ENCODE results near the gene IPCEF1. TPM values are rescaled to one million over a fixed set of nuclear protein-coding genes. Genes with fewer than 3 reads are reported as not detected.
"Not testable (repeated sequence)": the region's sequence is repeated elsewhere in the genome, so short reads cannot be mapped to it uniquely, and the experiment has no call there.

Gene IPCEF1
- polyA plus RNA-seq, 1 donor from 2014 or later: 3.9 TPM

DNA sequence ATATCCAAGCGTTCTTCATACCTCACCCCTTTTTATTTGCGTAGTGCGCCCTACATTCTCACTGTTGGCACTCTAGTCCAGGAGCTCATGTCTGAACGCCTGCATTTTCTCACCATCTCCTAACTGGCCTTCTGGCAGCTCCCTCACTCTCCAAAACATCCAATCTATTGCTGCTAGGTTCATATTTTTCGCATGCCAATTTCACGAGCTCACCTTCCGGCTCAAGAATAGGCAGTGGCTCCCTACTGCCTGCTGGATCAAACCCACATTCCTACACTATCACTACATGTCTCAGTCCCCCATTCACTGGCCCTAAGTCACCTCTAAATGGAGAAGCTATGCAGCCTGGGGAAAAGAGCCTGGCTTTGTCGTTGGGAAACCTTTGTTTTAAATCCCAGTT, 115.0 kb downstream of the IPCEF1 start:
- H3K9me2 ChIP-seq (ENCODE audit: insufficient read depth, low read length): no peaks in the 10 kb centered on the region
- H3K4me2 ChIP-seq (ENCODE audit: low read length): no peak overlapping the region
- no peak overlapping the region for H2AFZ ChIP-seq (ENCODE audit: low read depth, low read length)
- H3K4me3 ChIP-seq (ENCODE audit: low read length): no peak overlapping the region
- H3K79me2 ChIP-seq (replicated peaks; ENCODE audit: insufficient read depth, low read length): no peaks in the 10 kb centered on the region
- no peak overlapping the region for H3K27ac ChIP-seq (ENCODE audit: low read length)
- H4K20me1 ChIP-seq (ENCODE audit: insufficient read depth): no peaks in the 10 kb centered on the region
- TF ChIP-seq, protein P1, sequence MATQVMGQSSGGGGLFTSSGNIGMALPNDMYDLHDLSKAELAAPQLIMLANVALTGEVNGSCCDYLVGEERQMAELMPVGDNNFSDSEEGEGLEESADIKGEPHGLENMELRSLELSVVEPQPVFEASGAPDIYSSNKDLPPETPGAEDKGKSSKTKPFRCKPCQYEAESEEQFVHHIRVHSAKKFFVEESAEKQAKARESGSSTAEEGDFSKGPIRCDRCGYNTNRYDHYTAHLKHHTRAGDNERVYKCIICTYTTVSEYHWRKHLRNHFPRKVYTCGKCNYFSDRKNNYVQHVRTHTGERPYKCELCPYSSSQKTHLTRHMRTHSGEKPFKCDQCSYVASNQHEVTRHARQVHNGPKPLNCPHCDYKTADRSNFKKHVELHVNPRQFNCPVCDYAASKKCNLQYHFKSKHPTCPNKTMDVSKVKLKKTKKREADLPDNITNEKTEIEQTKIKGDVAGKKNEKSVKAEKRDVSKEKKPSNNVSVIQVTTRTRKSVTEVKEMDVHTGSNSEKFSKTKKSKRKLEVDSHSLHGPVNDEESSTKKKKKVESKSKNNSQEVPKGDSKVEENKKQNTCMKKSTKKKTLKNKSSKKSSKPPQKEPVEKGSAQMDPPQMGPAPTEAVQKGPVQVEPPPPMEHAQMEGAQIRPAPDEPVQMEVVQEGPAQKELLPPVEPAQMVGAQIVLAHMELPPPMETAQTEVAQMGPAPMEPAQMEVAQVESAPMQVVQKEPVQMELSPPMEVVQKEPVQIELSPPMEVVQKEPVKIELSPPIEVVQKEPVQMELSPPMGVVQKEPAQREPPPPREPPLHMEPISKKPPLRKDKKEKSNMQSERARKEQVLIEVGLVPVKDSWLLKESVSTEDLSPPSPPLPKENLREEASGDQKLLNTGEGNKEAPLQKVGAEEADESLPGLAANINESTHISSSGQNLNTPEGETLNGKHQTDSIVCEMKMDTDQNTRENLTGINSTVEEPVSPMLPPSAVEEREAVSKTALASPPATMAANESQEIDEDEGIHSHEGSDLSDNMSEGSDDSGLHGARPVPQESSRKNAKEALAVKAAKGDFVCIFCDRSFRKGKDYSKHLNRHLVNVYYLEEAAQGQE (IDR thresholded peaks at IDR 0.05; ENCODE audit: borderline replicate concordance): no peak
- TF ChIP-seq MXI1 (conservative IDR thresholded peaks at IDR 0.05; ENCODE audit: poor library complexity, severe bottlenecking) (no peak), EP300 (conservative IDR thresholded peaks at IDR 0.05; ENCODE audit: poor library complexity, severe bottlenecking) (no peak), POLR2AphosphoS5 (IDR thresholded peaks at IDR 0.05) (no peak), SMC3 (conservative IDR thresholded peaks at IDR 0.05; ENCODE audit: poor library complexity) (no peak), TAF1 (IDR thresholded peaks at IDR 0.05; ENCODE audit: low read depth) (no peak), RAD21 (conservative IDR thresholded peaks at IDR 0.05) (no peak), EZH2 (IDR thresholded peaks at IDR 0.05; ENCODE audit: borderline replicate concordance, insufficient read depth, low read length, poor library complexity, severe bottlenecking) (no peak)
- TF ChIP-seq, protein P2, sequence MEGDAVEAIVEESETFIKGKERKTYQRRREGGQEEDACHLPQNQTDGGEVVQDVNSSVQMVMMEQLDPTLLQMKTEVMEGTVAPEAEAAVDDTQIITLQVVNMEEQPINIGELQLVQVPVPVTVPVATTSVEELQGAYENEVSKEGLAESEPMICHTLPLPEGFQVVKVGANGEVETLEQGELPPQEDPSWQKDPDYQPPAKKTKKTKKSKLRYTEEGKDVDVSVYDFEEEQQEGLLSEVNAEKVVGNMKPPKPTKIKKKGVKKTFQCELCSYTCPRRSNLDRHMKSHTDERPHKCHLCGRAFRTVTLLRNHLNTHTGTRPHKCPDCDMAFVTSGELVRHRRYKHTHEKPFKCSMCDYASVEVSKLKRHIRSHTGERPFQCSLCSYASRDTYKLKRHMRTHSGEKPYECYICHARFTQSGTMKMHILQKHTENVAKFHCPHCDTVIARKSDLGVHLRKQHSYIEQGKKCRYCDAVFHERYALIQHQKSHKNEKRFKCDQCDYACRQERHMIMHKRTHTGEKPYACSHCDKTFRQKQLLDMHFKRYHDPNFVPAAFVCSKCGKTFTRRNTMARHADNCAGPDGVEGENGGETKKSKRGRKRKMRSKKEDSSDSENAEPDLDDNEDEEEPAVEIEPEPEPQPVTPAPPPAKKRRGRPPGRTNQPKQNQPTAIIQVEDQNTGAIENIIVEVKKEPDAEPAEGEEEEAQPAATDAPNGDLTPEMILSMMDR (IDR thresholded peaks at IDR 0.05; ENCODE audit: poor library complexity, severe bottlenecking): no peak
- no peaks in the 10 kb centered on the region for H3K36me3 ChIP-seq (ENCODE audit: insufficient read depth, low read length)
- no peaks in the 10 kb centered on the region for H3K9me3 ChIP-seq (ENCODE audit: low read length)
- no peaks in the 10 kb centered on the region for H3F3A ChIP-seq (ENCODE audit: insufficient read depth, low read length, poor library complexity, severe bottlenecking)
- H3K27me3 ChIP-seq (ENCODE audit: insufficient read depth, low read depth, low read length): no peaks in the 10 kb centered on the region
- H3K9ac ChIP-seq (ENCODE audit: low read length): no peak overlapping the region

DNA sequence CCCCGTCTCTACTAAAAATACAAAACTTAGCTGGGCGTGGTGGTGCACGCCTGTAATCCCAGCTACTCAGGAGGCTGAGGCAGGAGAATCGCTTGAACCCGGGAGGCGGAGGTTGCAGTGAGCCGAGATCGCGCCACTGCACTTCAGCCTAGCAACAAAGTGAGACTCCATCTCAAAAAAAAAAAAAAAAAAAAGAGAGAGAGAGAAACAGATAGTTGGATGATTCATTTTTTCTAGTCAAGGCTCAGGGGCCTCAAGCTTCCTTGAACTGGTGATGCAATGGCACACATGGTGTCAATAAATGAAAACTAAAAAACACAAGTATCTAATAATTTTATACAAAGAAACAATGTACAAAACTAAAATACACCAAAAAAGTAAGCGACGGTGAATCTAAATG, 115.5 kb downstream of the IPCEF1 start:
- H3K36me3 ChIP-seq (ENCODE audit: insufficient read depth, low read length); H2AFZ ChIP-seq (ENCODE audit: low read depth, low read length); H3K4me3 ChIP-seq (ENCODE audit: low read length); H3K9me3 ChIP-seq (ENCODE audit: low read length); H3K9ac ChIP-seq (ENCODE audit: low read length); H3K4me2 ChIP-seq (ENCODE audit: low read length); H3F3A ChIP-seq (ENCODE audit: insufficient read depth, low read length, poor library complexity, severe bottlenecking); H4K20me1 ChIP-seq (ENCODE audit: insufficient read depth); H3K27me3 ChIP-seq (ENCODE audit: insufficient read depth, low read depth, low read length); H3K79me2 ChIP-seq (replicated peaks; ENCODE audit: insufficient read depth, low read length); H3K27ac ChIP-seq (ENCODE audit: low read length); H3K9me2 ChIP-seq (ENCODE audit: insufficient read depth, low read length): not testable (repeated sequence)

DNA sequence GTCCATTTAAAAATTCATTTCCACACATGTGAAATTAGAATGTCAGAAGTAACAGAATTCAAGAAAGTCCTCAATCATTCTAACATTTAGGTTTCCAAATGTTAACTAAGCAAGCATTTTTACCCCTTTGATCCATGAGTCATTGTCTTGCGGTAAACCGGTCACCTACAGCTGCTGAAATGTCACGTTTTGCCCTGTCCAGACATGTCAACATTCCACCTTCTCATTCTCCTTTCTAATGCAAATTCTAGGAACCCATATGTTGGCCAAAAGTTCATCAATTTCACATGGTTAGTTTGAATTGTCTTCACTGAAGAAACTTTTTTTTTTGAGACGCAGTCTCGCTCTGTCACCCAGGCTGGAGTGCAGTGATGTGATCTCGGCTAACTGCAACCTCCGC, 117.2 kb downstream of the IPCEF1 start:
- H3K9ac ChIP-seq (ENCODE audit: low read length): no peak overlapping the region

More for the DNA sequence above, 117.2 kb downstream of the IPCEF1 start:
- H3K27me3 ChIP-seq (ENCODE audit: insufficient read depth, low read depth, low read length): no peaks in the 10 kb centered on the region
- no peaks in the 10 kb centered on the region for H3K9me2 ChIP-seq (ENCODE audit: insufficient read depth, low read length)
- no peaks in the 10 kb centered on the region for H3K9me3 ChIP-seq (ENCODE audit: low read length)
- no peak for TF ChIP-seq POLR2AphosphoS5 (IDR thresholded peaks at IDR 0.05)
- no peak for TF ChIP-seq EP300 (conservative IDR thresholded peaks at IDR 0.05; ENCODE audit: poor library complexity, severe bottlenecking)
- TF ChIP-seq MXI1 (conservative IDR thresholded peaks at IDR 0.05; ENCODE audit: poor library complexity, severe bottlenecking): no peak
- TF ChIP-seq SMC3 (conservative IDR thresholded peaks at IDR 0.05; ENCODE audit: poor library complexity): no peak
- H2AFZ ChIP-seq (ENCODE audit: low read depth, low read length): no peak overlapping the region
- no peaks in the 10 kb centered on the region for H4K20me1 ChIP-seq (ENCODE audit: insufficient read depth)
- H3F3A ChIP-seq (ENCODE audit: insufficient read depth, low read length, poor library complexity, severe bottlenecking): no peaks in the 10 kb centered on the region
- H3K79me2 ChIP-seq (replicated peaks; ENCODE audit: insufficient read depth, low read length): no peaks in the 10 kb centered on the region
- no peak overlapping the region for H3K4me3 ChIP-seq (ENCODE audit: low read length)
- no peak overlapping the region for H3K27ac ChIP-seq (ENCODE audit: low read length)
- no peaks in the 10 kb centered on the region for H3K36me3 ChIP-seq (ENCODE audit: insufficient read depth, low read length)
- H3K4me2 ChIP-seq (ENCODE audit: low read length): no peak overlapping the region
